ENCODE data around the gene MARCHF2.

MARCHF2 gene

DNA sequence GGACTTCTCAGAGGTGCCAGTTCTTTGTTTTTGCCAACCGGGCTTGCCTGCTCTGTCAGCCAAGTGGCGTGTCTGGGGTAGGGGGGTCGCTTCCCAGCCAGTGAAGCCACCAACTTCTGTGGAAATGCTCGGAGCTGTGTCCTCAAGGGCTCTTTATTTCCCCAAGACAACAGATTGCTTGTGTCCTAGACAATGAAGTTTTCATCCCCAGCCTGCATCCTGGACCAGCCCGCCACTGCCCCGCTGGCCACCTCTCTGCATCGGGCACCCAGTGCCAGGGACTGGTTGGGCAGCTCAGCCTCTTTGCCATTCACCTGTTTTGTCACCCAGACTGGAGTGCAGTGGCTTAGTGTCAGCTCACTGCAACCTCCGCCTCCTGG is 19.2 kb upstream of the MARCHF2 start:
- no peak overlapping the region for H3K4me2 ChIP-seq
- no peak overlapping the region for H2AFZ ChIP-seq (ENCODE audit: low read depth)
- no peaks in the 10 kb centered on the region for H3K36me3 ChIP-seq (ENCODE audit: insufficient read depth)
- no peak overlapping the region for H3K4me3 ChIP-seq (IDR thresholded peaks at IDR 0.05; ENCODE audit: insufficient read depth, low read depth, low read length)
- H3K4me1 ChIP-seq (ENCODE audit: low read depth, poor library complexity, severe bottlenecking), result peaks cover 12% of the 10 kb centered on the region
- no peak overlapping the region for H3K9ac ChIP-seq
- H4K20me1 ChIP-seq (ENCODE audit: insufficient read depth), result no peaks in the 10 kb centered on the region
- H3K27me3 ChIP-seq (ENCODE audit: insufficient read depth, low read depth), result no peaks in the 10 kb centered on the region
- peaks cover 11% of the 10 kb centered on the region; the same call in 1 of the 2 replicates for H3K79me2 ChIP-seq (ENCODE audit: insufficient read depth, low read depth)
- no peak for TF ChIP-seq CTCF (conservative IDR thresholded peaks at IDR 0.05; ENCODE audit: low read depth, low read length)
- H3K27ac ChIP-seq, result no peak overlapping the region

- H2AFZ ChIP-seq (ENCODE audit: low read depth), result no peak overlapping the region
- peaks cover 6% of the 10 kb centered on the region for H3K4me1 ChIP-seq (ENCODE audit: low read depth, poor library complexity, severe bottlenecking)
- no peak overlapping the region for H3K9ac ChIP-seq
- no peak overlapping the region for H3K4me3 ChIP-seq (IDR thresholded peaks at IDR 0.05; ENCODE audit: insufficient read depth, low read depth, low read length)
- no peak for TF ChIP-seq CTCF (conservative IDR thresholded peaks at IDR 0.05; ENCODE audit: low read depth, low read length)
- no peaks in the 10 kb centered on the region for H4K20me1 ChIP-seq (ENCODE audit: insufficient read depth)
- no peaks in the 10 kb centered on the region for H3K36me3 ChIP-seq (ENCODE audit: insufficient read depth)
- H3K27me3 ChIP-seq (ENCODE audit: insufficient read depth, low read depth), result no peaks in the 10 kb centered on the region
- H3K4me2 ChIP-seq, result no peak overlapping the region
- peaks cover 11% of the 10 kb centered on the region; the same call in 1 of the 2 replicates for H3K79me2 ChIP-seq (ENCODE audit: insufficient read depth, low read depth)
- no peak overlapping the region for H3K27ac ChIP-seq
Measured at GRCh38 chr19:8395621-8396082, 17.5 kb upstream of the MARCHF2 start.

DNA sequence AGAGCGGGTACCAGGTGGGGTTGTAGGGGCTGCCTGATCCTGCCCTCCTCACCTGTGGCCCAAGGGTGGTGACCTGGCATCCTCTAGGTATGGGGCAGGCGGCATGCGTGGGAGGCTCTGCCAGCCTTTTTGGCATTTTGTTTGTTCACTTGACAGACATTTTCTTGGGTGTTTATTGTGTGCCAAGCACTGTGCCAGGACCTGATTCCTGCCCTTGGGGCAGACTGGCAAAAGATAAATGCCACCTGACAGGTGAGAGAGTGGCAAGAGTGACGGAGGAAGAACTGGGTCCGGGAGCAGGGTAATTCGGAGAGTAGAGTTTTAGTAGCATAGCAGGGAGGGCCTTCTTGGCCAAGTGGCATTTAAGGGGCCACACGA is 16.9 kb upstream of the MARCHF2 start:
- TF ChIP-seq CTCF (conservative IDR thresholded peaks at IDR 0.05; ENCODE audit: low read depth, low read length), result no peak
- no peak overlapping the region for H3K4me2 ChIP-seq

GRCh38 chr19:8396563-8397203 is 16.4 kb upstream of the MARCHF2 start:
- TF ChIP-seq CTCF (conservative IDR thresholded peaks at IDR 0.05; ENCODE audit: low read depth, low read length), result no peak
- no peaks in the 10 kb centered on the region for H3K36me3 ChIP-seq (ENCODE audit: insufficient read depth)
- no peak overlapping the region for H3K9ac ChIP-seq
- H3K27ac ChIP-seq, result no peak overlapping the region
- H2AFZ ChIP-seq (ENCODE audit: low read depth), result no peak overlapping the region
- H3K4me1 ChIP-seq (ENCODE audit: low read depth, poor library complexity, severe bottlenecking), result no peaks in the 10 kb centered on the region
- no peak overlapping the region for H3K4me3 ChIP-seq (IDR thresholded peaks at IDR 0.05; ENCODE audit: insufficient read depth, low read depth, low read length)
- no peaks in the 10 kb centered on the region for H4K20me1 ChIP-seq (ENCODE audit: insufficient read depth)
- H3K27me3 ChIP-seq (ENCODE audit: insufficient read depth, low read depth), result no peaks in the 10 kb centered on the region
- no peak overlapping the region for H3K4me2 ChIP-seq
- peaks cover 11% of the 10 kb centered on the region; the same call in 1 of the 2 replicates for H3K79me2 ChIP-seq (ENCODE audit: insufficient read depth, low read depth)

More for the DNA sequence above, 16.9 kb upstream of the MARCHF2 start:
- Histone ChIP-seq H2AFZ (ENCODE audit: low read depth) (no peak overlapping the region), H3K79me2 (ENCODE audit: insufficient read depth, low read depth) (peaks cover 11% of the 10 kb centered on the region; the same call in 1 of the 2 replicates), H4K20me1 (ENCODE audit: insufficient read depth) (no peaks in the 10 kb centered on the region), H3K36me3 (ENCODE audit: insufficient read depth) (no peaks in the 10 kb centered on the region), H3K4me3 (IDR thresholded peaks at IDR 0.05; ENCODE audit: insufficient read depth, low read depth, low read length) (no peak overlapping the region), H3K4me1 (ENCODE audit: low read depth, poor library complexity, severe bottlenecking) (peaks cover 2% of the 10 kb centered on the region), H3K9ac (no peak overlapping the region), H3K27me3 (ENCODE audit: insufficient read depth, low read depth) (no peaks in the 10 kb centered on the region), H3K27ac (no peak overlapping the region)

Measured in KMS-11 (cell line).